Kidney epithelial cell (primary cell): ENCODE measurements around the gene CHRNB4. TPM values are rescaled to one million over a fixed set of nuclear protein-coding genes. Genes with fewer than 3 reads are reported as not detected.
"Not testable (repeated sequence)": the region's sequence is repeated elsewhere in the genome, so short reads cannot be mapped to it uniquely, and the experiment has no call there.

Source experiments
- DNase-seq: peaks from one replicate; pipeline ENCODE4 v3.0.0-alpha.2; 2010; ENCODE audit warnings: low read depth
- H3K27me3 ChIP-seq: 2 replicates; pipeline ENCODE4 v1.6.0; 2011; ENCODE audit warnings: low read length; ENCODE audit not compliant: control insufficient read depth, insufficient read depth
- H3K36me3 ChIP-seq: 2 replicates; pipeline ENCODE4 v1.5.1; 2011; ENCODE audit warnings: low read length; ENCODE audit not compliant: control insufficient read depth, insufficient read depth
- H3K4me3 ChIP-seq: 2 replicates; pipeline ENCODE4 v1.5.1; 2011; ENCODE audit warnings: low read depth, mild to moderate bottlenecking, control low read depth, low read length
- total RNA-seq: library from RNA; depleted of rRNA; stranded (reverse); fragments of >200 nt; gene quantifications from 2 replicates; pipeline ENCODE4 v1.2.3, GENCODE V29; 2015
- TF ChIP-seq, protein P1 (sequence below): IDR thresholded peaks from 2 replicates; pipeline ENCODE4 v1.5.1; 2011; ENCODE audit warnings: mild to moderate bottlenecking, moderate library complexity, low read length, control low read depth, inconsistent platforms; ENCODE audit not compliant: insufficient read depth, poor library complexity, severe bottlenecking

Gene CHRNB4
- total RNA-seq, 1 donor from 2014 or later = 1.8 TPM

DNA sequence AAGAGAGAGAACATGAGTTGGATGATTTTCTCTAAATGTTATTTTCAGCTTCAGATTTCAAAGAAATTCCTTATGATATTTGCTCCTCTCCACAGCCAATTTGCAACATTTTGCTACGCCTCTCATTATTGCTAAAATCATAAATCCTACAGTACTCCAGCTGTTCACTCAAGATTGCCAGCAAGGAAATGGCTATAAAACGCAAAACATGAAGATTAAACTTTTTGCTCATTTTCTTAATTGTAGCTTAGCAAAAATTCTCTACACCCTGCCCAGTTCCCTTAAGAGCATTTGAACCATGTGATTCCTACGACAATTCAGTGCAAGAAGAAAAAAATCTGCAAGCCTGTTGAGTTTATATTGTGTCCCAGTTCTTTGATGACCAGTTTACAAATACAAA, 27.0 kb downstream of the CHRNB4 start:
- H3K27me3 ChIP-seq = peaks cover 2% of the 10 kb centered on the region
- DNase-seq = no peak
- TF ChIP-seq, protein P1, sequence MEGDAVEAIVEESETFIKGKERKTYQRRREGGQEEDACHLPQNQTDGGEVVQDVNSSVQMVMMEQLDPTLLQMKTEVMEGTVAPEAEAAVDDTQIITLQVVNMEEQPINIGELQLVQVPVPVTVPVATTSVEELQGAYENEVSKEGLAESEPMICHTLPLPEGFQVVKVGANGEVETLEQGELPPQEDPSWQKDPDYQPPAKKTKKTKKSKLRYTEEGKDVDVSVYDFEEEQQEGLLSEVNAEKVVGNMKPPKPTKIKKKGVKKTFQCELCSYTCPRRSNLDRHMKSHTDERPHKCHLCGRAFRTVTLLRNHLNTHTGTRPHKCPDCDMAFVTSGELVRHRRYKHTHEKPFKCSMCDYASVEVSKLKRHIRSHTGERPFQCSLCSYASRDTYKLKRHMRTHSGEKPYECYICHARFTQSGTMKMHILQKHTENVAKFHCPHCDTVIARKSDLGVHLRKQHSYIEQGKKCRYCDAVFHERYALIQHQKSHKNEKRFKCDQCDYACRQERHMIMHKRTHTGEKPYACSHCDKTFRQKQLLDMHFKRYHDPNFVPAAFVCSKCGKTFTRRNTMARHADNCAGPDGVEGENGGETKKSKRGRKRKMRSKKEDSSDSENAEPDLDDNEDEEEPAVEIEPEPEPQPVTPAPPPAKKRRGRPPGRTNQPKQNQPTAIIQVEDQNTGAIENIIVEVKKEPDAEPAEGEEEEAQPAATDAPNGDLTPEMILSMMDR = no peak
- H3K4me3 ChIP-seq = no peak overlapping the region
- no peaks in the 10 kb centered on the region for H3K36me3 ChIP-seq

GRCh38 chr15:78609551-78609950, 31.5 kb downstream of the CHRNB4 start:
- not testable (repeated sequence) for H3K4me3 ChIP-seq, H3K36me3 ChIP-seq, DNase-seq, H3K27me3 ChIP-seq

GRCh38 chr15:78605680-78606079, 35.3 kb downstream of the CHRNB4 start:
- DNase-seq = no peak
- H3K4me3 ChIP-seq = no peak overlapping the region
- H3K27me3 ChIP-seq = no peaks in the 10 kb centered on the region
- TF ChIP-seq, protein P1 = no peak
- no peaks in the 10 kb centered on the region for H3K36me3 ChIP-seq

DNA sequence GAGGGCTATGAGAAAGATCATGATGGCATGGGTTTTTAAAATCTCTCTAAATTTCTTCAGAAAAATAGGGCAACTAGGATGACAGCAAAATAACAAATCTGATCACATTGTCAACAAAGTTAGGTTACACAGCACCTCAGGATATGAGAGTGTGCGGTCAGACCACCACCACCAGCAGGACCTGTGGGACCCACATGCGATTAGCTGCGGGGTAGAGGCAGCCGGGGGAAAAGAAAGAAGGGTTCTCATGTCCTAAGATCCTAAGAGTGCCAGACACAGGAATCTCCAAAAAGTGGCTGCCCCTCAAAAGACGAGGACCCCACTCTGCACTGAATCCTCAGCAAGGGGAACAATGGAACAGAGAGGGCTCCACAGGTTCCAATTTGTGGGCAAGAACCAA, 35.8 kb downstream of the CHRNB4 start:
- DNase-seq = no peak
- TF ChIP-seq, protein P1 = no peak

DNA sequence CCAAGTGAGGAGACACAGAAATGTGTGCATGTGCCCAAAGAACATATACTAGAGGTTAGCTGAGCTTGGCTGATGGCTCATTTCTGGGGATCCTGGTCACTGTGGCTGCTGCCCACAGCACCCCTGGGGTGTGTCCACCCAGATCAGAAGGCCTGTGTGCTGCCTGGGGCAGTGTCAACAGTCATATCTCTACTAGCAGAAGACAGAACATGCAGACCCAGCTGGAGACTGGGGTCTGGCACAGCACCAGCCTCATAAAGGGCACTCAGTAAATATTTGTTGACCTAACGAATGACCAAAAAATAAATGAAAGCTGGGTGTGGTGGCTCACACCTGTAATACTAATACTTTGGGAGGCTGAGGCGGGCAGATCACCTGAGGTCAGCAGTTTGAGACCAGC, 36.6 kb downstream of the CHRNB4 start:
- no peak for DNase-seq
- TF ChIP-seq, protein P1 = no peak
- Histone ChIP-seq H3K4me3 (no peak overlapping the region), H3K36me3 (no peaks in the 10 kb centered on the region), H3K27me3 (no peaks in the 10 kb centered on the region)

More for the DNA sequence above, 35.8 kb downstream of the CHRNB4 start:
- no peaks in the 10 kb centered on the region for H3K36me3 ChIP-seq
- H3K4me3 ChIP-seq = no peak overlapping the region
- no peaks in the 10 kb centered on the region for H3K27me3 ChIP-seq

DNA sequence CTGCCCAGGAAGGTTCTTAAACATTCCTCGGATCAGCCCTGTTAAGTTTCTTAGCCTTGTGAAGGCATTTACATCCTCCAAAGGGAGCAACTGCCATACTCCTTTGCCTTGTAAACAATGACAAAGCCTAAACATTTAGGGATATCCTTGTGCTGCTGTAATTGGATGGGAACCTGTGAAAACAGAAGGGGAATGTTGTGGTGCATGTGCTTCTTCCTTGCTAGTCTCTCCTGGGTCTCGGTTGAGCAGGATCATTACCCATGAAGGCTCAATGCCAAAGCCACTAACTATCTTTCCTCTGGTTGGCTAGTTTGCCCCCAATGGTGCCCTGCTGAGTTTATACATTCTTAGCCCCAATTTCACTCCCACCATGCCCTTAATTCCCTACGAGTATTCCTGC, 37.5 kb downstream of the CHRNB4 start:
- H3K27me3 ChIP-seq = no peaks in the 10 kb centered on the region
- no peak overlapping the region for H3K4me3 ChIP-seq
- TF ChIP-seq, protein P1 = no peak
- DNase-seq = no peak
- no peaks in the 10 kb centered on the region for H3K36me3 ChIP-seq

DNA sequence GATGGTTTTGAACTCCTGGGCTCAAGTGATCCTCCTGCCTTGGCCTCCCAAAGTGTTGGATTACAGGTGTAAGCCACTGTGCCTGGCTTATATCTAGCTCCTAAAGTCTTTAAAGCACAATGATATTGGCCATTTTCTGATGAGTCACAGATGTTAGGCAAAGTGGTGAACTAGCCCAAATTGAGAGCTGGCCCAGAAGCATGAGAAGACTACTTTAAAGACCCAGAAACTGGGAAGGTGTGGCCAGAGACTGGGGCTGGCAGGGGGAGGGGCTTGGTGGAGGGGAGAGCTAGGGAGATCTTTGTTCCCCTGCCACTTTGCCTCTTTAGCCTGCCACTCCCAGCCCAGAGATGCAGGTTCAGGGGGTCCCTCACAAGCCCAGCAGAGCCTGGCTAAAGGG, 41.8 kb downstream of the CHRNB4 start:
- TF ChIP-seq, protein P1 = no peak
- no peak for DNase-seq
- Histone ChIP-seq H3K36me3 (no peaks in the 10 kb centered on the region), H3K4me3 (no peak overlapping the region), H3K27me3 (no peaks in the 10 kb centered on the region)
